ENCODE data around the gene WDFY4.

Gene WDFY4

DNA sequence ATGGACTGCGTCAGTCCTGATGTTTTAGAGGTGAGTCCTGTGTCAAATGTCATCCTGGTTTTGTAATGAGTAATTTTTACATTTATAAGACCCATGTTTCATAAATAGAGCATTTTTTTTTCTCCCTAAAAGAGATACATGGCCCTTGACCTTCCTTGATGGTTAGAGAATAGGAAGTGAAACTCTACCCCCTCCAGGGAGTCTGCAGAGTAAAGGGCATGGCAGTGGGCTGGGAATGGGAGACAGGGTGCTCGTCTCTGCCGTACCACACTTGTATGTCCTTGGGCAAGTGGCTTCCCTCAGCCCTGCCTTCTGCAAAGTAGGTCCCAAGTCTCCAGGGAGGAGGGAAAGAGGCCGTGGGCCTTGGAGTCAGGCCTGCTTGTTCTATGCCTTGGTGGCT is 63.9 kb downstream of the WDFY4 start:
- ATAC-seq = no peak

GRCh38 chr10:48749254-48749787 is 64.6 kb downstream of the WDFY4 start:
- ATAC-seq = no peak
- TF ChIP-seq ARNTL (CRISPR knock-in tag; IDR thresholded peaks at IDR 0.05; ENCODE audit: borderline replicate concordance, low read depth) = no peak
- no peak for TF ChIP-seq OSR1 (CRISPR knock-in tag; IDR thresholded peaks at IDR 0.05)
- no peak for TF ChIP-seq ZC3H10 (CRISPR knock-in tag; IDR thresholded peaks at IDR 0.05)
- TF ChIP-seq TSHZ2 (CRISPR knock-in tag; IDR thresholded peaks at IDR 0.05) = no peak
- no peak for TF ChIP-seq ZNF565 (CRISPR knock-in tag; conservative IDR thresholded peaks at IDR 0.05; ENCODE audit: low read depth)
- no peak for TF ChIP-seq ESRRG (CRISPR knock-in tag; IDR thresholded peaks at IDR 0.05)
- no peak for TF ChIP-seq GLIS3 (CRISPR knock-in tag; IDR thresholded peaks at IDR 0.05)
- no peak for TF ChIP-seq SNAI2 (CRISPR knock-in tag; IDR thresholded peaks at IDR 0.05)
- no peak for TF ChIP-seq ZFP3 (CRISPR knock-in tag; IDR thresholded peaks at IDR 0.05)
- no peak for TF ChIP-seq ZFP30 (CRISPR knock-in tag; IDR thresholded peaks at IDR 0.05)
- no peak for TF ChIP-seq PPARA (CRISPR knock-in tag; IDR thresholded peaks at IDR 0.05; ENCODE audit: borderline replicate concordance)
- no peak for TF ChIP-seq ZNF70 (CRISPR knock-in tag; IDR thresholded peaks at IDR 0.05)
- no peak for TF ChIP-seq CSRNP3 (CRISPR knock-in tag; IDR thresholded peaks at IDR 0.05)
- no peak for TF ChIP-seq CSDC2 (CRISPR knock-in tag; IDR thresholded peaks at IDR 0.05)

More for the DNA sequence above, 63.9 kb downstream of the WDFY4 start:
- TF ChIP-seq PPARA (CRISPR knock-in tag; IDR thresholded peaks at IDR 0.05; ENCODE audit: borderline replicate concordance) (no peak), GLIS3 (CRISPR knock-in tag; IDR thresholded peaks at IDR 0.05) (no peak), ISL1 (CRISPR knock-in tag; IDR thresholded peaks at IDR 0.05) (no peak), POU6F1 (CRISPR knock-in tag; IDR thresholded peaks at IDR 0.05; ENCODE audit: borderline replicate concordance, low read depth) (no peak), SNAI2 (CRISPR knock-in tag; IDR thresholded peaks at IDR 0.05) (no peak), BACH2 (CRISPR knock-in tag; IDR thresholded peaks at IDR 0.05; ENCODE audit: borderline replicate concordance) (no peak), RARB (CRISPR knock-in tag; IDR thresholded peaks at IDR 0.05) (no peak), ZNF8 (CRISPR knock-in tag; IDR thresholded peaks at IDR 0.05) (no peak), TOX (CRISPR knock-in tag; IDR thresholded peaks at IDR 0.05; ENCODE audit: borderline replicate concordance) (no peak), ZFP3 (CRISPR knock-in tag; IDR thresholded peaks at IDR 0.05) (no peak), ESRRG (CRISPR knock-in tag; IDR thresholded peaks at IDR 0.05) (no peak), CSDC2 (CRISPR knock-in tag; IDR thresholded peaks at IDR 0.05) (no peak), PATZ1 (CRISPR knock-in tag; IDR thresholded peaks at IDR 0.05; ENCODE audit: borderline replicate concordance) (no peak), ZC3H10 (CRISPR knock-in tag; IDR thresholded peaks at IDR 0.05) (no peak), TSHZ2 (CRISPR knock-in tag; IDR thresholded peaks at IDR 0.05) (no peak), TCF4 (CRISPR knock-in tag; IDR thresholded peaks at IDR 0.05; ENCODE audit: borderline replicate concordance) (no peak), ZFP30 (CRISPR knock-in tag; IDR thresholded peaks at IDR 0.05) (no peak), OSR1 (CRISPR knock-in tag; IDR thresholded peaks at IDR 0.05) (no peak)
- TF ChIP-seq, protein P1, sequence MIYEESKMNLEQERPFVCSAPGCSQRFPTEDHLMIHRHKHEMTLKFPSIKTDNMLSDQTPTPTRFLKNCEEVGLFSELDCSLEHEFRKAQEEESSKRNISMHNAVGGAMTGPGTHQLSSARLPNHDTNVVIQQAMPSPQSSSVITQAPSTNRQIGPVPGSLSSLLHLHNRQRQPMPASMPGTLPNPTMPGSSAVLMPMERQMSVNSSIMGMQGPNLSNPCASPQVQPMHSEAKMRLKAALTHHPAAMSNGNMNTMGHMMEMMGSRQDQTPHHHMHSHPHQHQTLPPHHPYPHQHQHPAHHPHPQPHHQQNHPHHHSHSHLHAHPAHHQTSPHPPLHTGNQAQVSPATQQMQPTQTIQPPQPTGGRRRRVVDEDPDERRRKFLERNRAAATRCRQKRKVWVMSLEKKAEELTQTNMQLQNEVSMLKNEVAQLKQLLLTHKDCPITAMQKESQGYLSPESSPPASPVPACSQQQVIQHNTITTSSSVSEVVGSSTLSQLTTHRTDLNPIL (CRISPR knock-in tag; IDR thresholded peaks at IDR 0.05; ENCODE audit: low read depth) = no peak
